GM12878 (cell line): ENCODE data around the gene NCKAP5.

ENCODE experiments used
- CEBPB ChIP-seq, 2 experiments: fragments of 150-350 bp in 1 of 2; IDR thresholded peaks; 2 replicates each; pipeline ENCODE4 v1.6.1; 2012 to 2014; ENCODE audit warnings: low read depth in 2 of 2, low read length in 2 of 2, borderline replicate concordance in 1 of 2, inconsistent platforms in 1 of 2
- HDAC2 ChIP-seq: fragments of 200-600 bp; sonication (generic); IDR thresholded peaks from 2 replicates; pipeline ENCODE4 v1.6.1; 2017
- MXI1 ChIP-seq: fragments of 150-350 bp; IDR thresholded peaks from 2 replicates; pipeline ENCODE4 v1.6.1; 2011; ENCODE audit warnings: low read depth, mild to moderate bottlenecking, inconsistent platforms, low read length, improper control_type of control experiment
- YY1 ChIP-seq: IDR thresholded peaks from 2 replicates; pipeline ENCODE4 v1.6.1; 2011; ENCODE audit warnings: low read depth, mild to moderate bottlenecking, low read length
- ZNF384 ChIP-seq: IDR thresholded peaks from 2 replicates; pipeline ENCODE4 v1.6.1; 2012; ENCODE audit warnings: low read depth, mild to moderate bottlenecking, low read length, improper control_type of control experiment, borderline replicate concordance
- TF ChIP-seq, protein P1 (sequence below): IDR thresholded peaks from 2 replicates; pipeline ENCODE4 v1.6.1; 2012; ENCODE audit warnings: low read depth, low read length, improper control_type of control experiment
- TF ChIP-seq, protein P2 (sequence below): fragments of 450-650 bp; conservative IDR thresholded peaks from 2 replicates; pipeline ENCODE4 v1.6.1; 2017; ENCODE audit warnings: mild to moderate bottlenecking, moderate library complexity
- TF ChIP-seq, protein P3 (sequence below): fragments of 450-650 bp; IDR thresholded peaks from 2 replicates; pipeline ENCODE4 v1.6.1; 2017; ENCODE audit warnings: mild to moderate bottlenecking

DNA sequence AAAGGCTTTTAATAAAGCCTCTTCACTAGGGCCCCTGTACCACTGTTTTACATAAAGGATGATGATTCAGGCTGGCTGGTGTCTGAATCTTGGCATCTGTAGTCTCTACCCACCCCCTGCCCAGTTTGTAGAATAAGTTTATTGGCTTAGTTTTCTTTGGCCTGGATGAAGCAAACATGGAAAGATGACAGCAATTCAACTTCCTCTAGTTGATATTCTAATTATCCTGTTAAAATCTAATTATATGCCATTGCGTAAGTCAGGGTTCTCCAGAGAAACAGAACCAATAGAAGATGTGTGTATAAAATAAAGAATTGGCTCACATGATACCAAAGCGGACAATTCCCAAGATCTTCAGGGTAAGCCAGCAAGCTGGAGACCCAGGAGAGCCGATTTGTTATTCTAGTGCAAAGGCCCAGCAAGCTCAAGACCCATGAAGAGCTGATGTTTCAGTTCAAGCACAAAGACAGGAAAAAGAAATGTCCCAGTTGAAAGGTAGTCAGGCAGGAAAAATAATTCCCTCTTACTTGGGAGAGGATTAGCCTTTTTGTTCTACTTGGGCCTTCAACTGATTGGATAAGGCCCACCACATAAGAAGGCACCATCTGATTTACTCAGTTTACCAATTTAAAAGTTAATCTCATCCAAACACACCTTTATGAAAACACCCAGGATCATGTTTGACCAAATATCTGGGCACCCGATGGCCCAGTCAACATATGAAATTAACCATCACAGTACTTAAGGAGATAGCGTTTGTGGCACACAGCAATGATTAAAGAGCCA, 815.6 kb downstream of the NCKAP5 start:
- TF ChIP-seq, protein P1, sequence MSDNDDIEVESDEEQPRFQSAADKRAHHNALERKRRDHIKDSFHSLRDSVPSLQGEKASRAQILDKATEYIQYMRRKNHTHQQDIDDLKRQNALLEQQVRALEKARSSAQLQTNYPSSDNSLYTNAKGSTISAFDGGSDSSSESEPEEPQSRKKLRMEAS = no peak
- TF ChIP-seq, protein P2, sequence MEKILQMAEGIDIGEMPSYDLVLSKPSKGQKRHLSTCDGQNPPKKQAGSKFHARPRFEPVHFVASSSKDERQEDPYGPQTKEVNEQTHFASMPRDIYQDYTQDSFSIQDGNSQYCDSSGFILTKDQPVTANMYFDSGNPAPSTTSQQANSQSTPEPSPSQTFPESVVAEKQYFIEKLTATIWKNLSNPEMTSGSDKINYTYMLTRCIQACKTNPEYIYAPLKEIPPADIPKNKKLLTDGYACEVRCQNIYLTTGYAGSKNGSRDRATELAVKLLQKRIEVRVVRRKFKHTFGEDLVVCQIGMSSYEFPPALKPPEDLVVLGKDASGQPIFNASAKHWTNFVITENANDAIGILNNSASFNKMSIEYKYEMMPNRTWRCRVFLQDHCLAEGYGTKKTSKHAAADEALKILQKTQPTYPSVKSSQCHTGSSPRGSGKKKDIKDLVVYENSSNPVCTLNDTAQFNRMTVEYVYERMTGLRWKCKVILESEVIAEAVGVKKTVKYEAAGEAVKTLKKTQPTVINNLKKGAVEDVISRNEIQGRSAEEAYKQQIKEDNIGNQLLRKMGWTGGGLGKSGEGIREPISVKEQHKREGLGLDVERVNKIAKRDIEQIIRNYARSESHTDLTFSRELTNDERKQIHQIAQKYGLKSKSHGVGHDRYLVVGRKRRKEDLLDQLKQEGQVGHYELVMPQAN = no peak
- TF ChIP-seq ZNF384 (no peak), HDAC2 (no peak), MXI1 (no peak), YY1 (no peak), CEBPB (IDR thresholded peaks at IDR 0.05; ENCODE audit: borderline replicate concordance in 1 of 2, low read depth in 2 of 2, low read length in 2 of 2) (no peak)
- TF ChIP-seq, protein P3, sequence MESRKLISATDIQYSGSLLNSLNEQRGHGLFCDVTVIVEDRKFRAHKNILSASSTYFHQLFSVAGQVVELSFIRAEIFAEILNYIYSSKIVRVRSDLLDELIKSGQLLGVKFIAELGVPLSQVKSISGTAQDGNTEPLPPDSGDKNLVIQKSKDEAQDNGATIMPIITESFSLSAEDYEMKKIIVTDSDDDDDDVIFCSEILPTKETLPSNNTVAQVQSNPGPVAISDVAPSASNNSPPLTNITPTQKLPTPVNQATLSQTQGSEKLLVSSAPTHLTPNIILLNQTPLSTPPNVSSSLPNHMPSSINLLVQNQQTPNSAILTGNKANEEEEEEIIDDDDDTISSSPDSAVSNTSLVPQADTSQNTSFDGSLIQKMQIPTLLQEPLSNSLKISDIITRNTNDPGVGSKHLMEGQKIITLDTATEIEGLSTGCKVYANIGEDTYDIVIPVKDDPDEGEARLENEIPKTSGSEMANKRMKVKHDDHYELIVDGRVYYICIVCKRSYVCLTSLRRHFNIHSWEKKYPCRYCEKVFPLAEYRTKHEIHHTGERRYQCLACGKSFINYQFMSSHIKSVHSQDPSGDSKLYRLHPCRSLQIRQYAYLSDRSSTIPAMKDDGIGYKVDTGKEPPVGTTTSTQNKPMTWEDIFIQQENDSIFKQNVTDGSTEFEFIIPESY = no peak
